HepG2 (cell line): Measurements from ENCODE around the gene AMHR2. TPM values are rescaled to one million over a fixed set of nuclear protein-coding genes. Genes with fewer than 3 reads are reported as not detected.

Experiments
- ATAC-seq: fragments of 200-7000 bp; cut with Tn5 transposase; 3 replicates; pipeline ENCODE4 v1.9.1; 2020; ENCODE audit warnings: mild to moderate bottlenecking, moderate library complexity
- Bru-seq: library from RNA; stranded (reverse); fragments of 400-500 nt; gene quantifications from one replicate; lab custom pipeline; 2021; lab: Mats Ljungman, UMichigan
- BruChase-seq, 2 experiments: library from RNA; stranded (reverse); fragments of 400-500 nt; gene quantifications; one replicate each; lab custom pipeline; 2021; lab: Mats Ljungman, UMichigan
- BruUV-seq: library from RNA; stranded (reverse); fragments of 400-500 nt; replicated peaks from 2 replicates; lab custom pipeline; 2021; lab: Mats Ljungman, UMichigan
- CTCF ChIA-PET: fragments of 300-600 bp; formaldehyde crosslinking; extraction: SDS; loops from one replicate; lab custom pipeline; 2021; ENCODE audit warnings: low total read pairs, inconsistent platforms, low intra/inter-chr PET ratio; lab: Yijun Ruan, JAX
- POLR2A ChIA-PET: fragments of 350-600 bp; sonication (Branson Sonifier 250); formaldehyde crosslinking; loops from one replicate; lab custom pipeline; 2020; ENCODE audit warnings: antibody characterized with exemption, inconsistent platforms; lab: Yijun Ruan, JAX
- DNase-seq: peaks from one replicate; pipeline ENCODE4 v3.0.0-alpha.2; 2015; ENCODE audit warnings: low spot score
- FAIRE-seq: peaks from 3 replicates; lab custom pipeline; 2011; peaks lifted over from hg19 to GRCh38; lab: Jason Lieb, UNC
- H2AFZ ChIP-seq: one replicate; pipeline ENCODE4 v1.6.1; 2011; ENCODE audit warnings: low read length, inconsistent platforms
- H3K27ac ChIP-seq: fragments of 300-600 bp; 3 replicates; pipeline ENCODE4 v1.8.0; 2011; ENCODE audit warnings: mixed run types, mild to moderate bottlenecking, mixed read lengths, low read length, inconsistent platforms; ENCODE audit not compliant: insufficient read depth; ENCODE audit errors: extremely low read length
- H3K27me3 ChIP-seq, 2 experiments: fragments of 200-600 bp in 1 of 2; 2 replicates in 1 of 2; 3 replicates in 1 of 2; pipeline versions ENCODE4 v1.6.0 to v1.8.0; 2011; ENCODE audit warnings: low read length in 2 of 2, mild to moderate bottlenecking in 2 of 2, moderate library complexity in 2 of 2, inconsistent platforms in 1 of 2; ENCODE audit not compliant: insufficient read depth in 2 of 2, control insufficient read depth in 1 of 2
- H3K36me3 ChIP-seq, 2 experiments: fragments of 200-600 bp in 1 of 2; replicated peaks in 1 of 2; 2 replicates in 1 of 2; 3 replicates in 1 of 2; pipeline versions ENCODE4 v1.5.1 to v1.8.0; 2011; ENCODE audit warnings: low read length in 2 of 2, inconsistent platforms in 1 of 2; ENCODE audit not compliant: insufficient read depth in 2 of 2, control insufficient read depth in 1 of 2
- H3K4me1 ChIP-seq: 2 replicates; pipeline ENCODE4 v1.5.1; 2012; ENCODE audit warnings: low read length, inconsistent platforms; ENCODE audit not compliant: insufficient read depth
- H3K4me2 ChIP-seq: 2 replicates; pipeline ENCODE4 v1.6.0; 2011; ENCODE audit warnings: low read depth, low read length, inconsistent platforms
- H3K4me3 ChIP-seq, 3 experiments: fragments of 200-600 bp in 1 of 3; sonication (generic), shearing (Covaris generic) in 1 of 3; replicated peaks in 1 of 3; 2 replicates each; pipeline ENCODE4 v1.5.1; 2011 to 2016; ENCODE audit warnings: low read length in 3 of 3, inconsistent platforms in 2 of 3, low read depth in 2 of 3, mild to moderate bottlenecking in 2 of 3, control low read depth in 1 of 3, mixed read lengths in 1 of 3; ENCODE audit not compliant: insufficient read depth in 1 of 3
- H3K79me2 ChIP-seq: one replicate; pipeline ENCODE4 v1.6.1; 2011; ENCODE audit warnings: low read length, inconsistent platforms; ENCODE audit not compliant: insufficient read depth
- H3K9ac ChIP-seq: 2 replicates; pipeline ENCODE4 v1.6.0; 2011; ENCODE audit warnings: mild to moderate bottlenecking, low read depth, low read length, inconsistent platforms; ENCODE audit not compliant: insufficient read depth
- H3K9me3 ChIP-seq: 2 replicates; pipeline ENCODE4 v1.5.1; 2012; ENCODE audit warnings: mild to moderate bottlenecking, low read length
- H4K20me1 ChIP-seq: 2 replicates; pipeline ENCODE4 v1.6.0; 2011; ENCODE audit warnings: inconsistent platforms, mild to moderate bottlenecking, low read length, moderate library complexity; ENCODE audit not compliant: insufficient read depth
- ARHGAP35 ChIP-seq: sonication (generic); formaldehyde crosslinking; IDR thresholded peaks from 2 replicates; pipeline ENCODE4 v1.9.0; 2022; ENCODE audit warnings: mild to moderate bottlenecking, inconsistent platforms, moderate library complexity, missing genetic modification reagents, borderline replicate concordance
- ZNF530 ChIP-seq: sonication (generic); formaldehyde crosslinking; IDR thresholded peaks from 2 replicates; pipeline ENCODE4 v1.5.0; 2020; ENCODE audit warnings: low read depth, mild to moderate bottlenecking, missing genetic modification reagents
- WGBS: methylation state at CpG from one replicate; pipeline ENCODE4 v1.1.6; 2017; ENCODE audit warnings: low lambda C conversion rate; 5-methylcytosine and 5-hydroxymethylcytosine counted together
- in situ Hi-C: cut with HindIII; loops from 2 replicates; pipeline ENCODE4 v1.10.0; 2017; ENCODE audit warnings: low pct_unique_long_range_greater_than_20kb; ENCODE audit not compliant: extremely low pct_ligation_motif_present
- intact Hi-C: fragments of 100-400 bp; cut with micrococcal nuclease; formaldehyde crosslinking; loops from one replicate; pipeline ENCODE4 v1.10.0; 2022; ENCODE audit not compliant: unreplicated experiment
- long read RNA-seq, 2 experiments: library from RNA in 1 of 2; library from polyadenylated mRNA in 1 of 2; stranded (forward) in 1 of 2; unstranded in 1 of 2; transcript quantifications; one replicate each; pipeline ENCODE4 v2.0.0, GENCODE V29; 2019 to 2022
- polyA minus RNA-seq, 3 experiments: library from RNA; depleted of rRNA, polyadenylated mRNA; stranded (reverse); fragments of >200 nt; gene quantifications; 2 replicates each; pipeline ENCODE4 v1.2.3, GENCODE V29; 2011; ENCODE audit warnings: low replicate concordance in 1 of 3
- polyA plus RNA-seq, 8 experiments: library from polyadenylated mRNA; depleted of rRNA in 3 of 8; stranded (reverse) in 7 of 8; unstranded in 1 of 8; fragments of >200 nt; fragmentation: Illumina TruSeq in 4 of 8; extraction: Trizol in 4 of 8; gene quantifications; 2 replicates each; pipeline versions ENCODE4 v1.2.1 to v1.2.3, GENCODE V29; 2011 to 2016; ENCODE audit warnings: low read depth in 4 of 8, missing spikeins in 1 of 8, mixed read lengths in 1 of 8; ENCODE audit not compliant: insufficient read depth in 1 of 8
- total RNA-seq, 5 experiments: library from RNA; depleted of rRNA; stranded (reverse); fragments of >200 nt; fragmentation: Illumina TruSeq; extraction: Trizol; gene quantifications; 2 replicates each; pipeline ENCODE4 v1.2.3, GENCODE V29; 2016; ENCODE audit warnings: low read depth in 1 of 5

AMHR2 gene
- total RNA-seq (2016; rRNA removed; fragmentation: Illumina TruSeq; extraction: Trizol), result 0.58 and 0.90 TPM in 2 replicates
- 0.44 and 0.81 TPM in 2 replicates for total RNA-seq (2016; cell fraction: cytosol; rRNA removed; fragmentation: Illumina TruSeq; extraction: Trizol; ENCODE audit: low read depth)
- 0.45 and 1.1 TPM in 2 replicates for total RNA-seq (2016; cell fraction: insoluble cytoplasmic fraction; rRNA removed; fragmentation: Illumina TruSeq; extraction: Trizol)
- total RNA-seq (2016; cell fraction: membrane; rRNA removed; fragmentation: Illumina TruSeq; extraction: Trizol), result 0.59 and 0.83 TPM in 2 replicates
- 0.37 TPM in 1 of 2 replicates, not detected in the other for total RNA-seq (2016; cell fraction: nucleus; rRNA removed; fragmentation: Illumina TruSeq; extraction: Trizol)
- 0.24 and 0.50 TPM in 2 replicates for polyA plus RNA-seq (2011; rRNA removed)
- polyA plus RNA-seq (2011; cell fraction: cytosol; rRNA removed), result 0.37 and 0.81 TPM in 2 replicates
- polyA plus RNA-seq (2011; cell fraction: nucleus; rRNA removed), result 0.80 and 0.90 TPM in 2 replicates
- polyA plus RNA-seq (2012), result 0.15 and 0.21 TPM in 2 replicates
- polyA plus RNA-seq (2016; cell fraction: cytosol; fragmentation: Illumina TruSeq; extraction: Trizol; ENCODE audit: low read depth), result 0.43 and 0.48 TPM in 2 replicates
- polyA plus RNA-seq (2016; cell fraction: insoluble cytoplasmic fraction; fragmentation: Illumina TruSeq; extraction: Trizol; ENCODE audit: low read depth), result 0.48 and 1.4 TPM in 2 replicates
- polyA plus RNA-seq (2016; cell fraction: membrane; fragmentation: Illumina TruSeq; extraction: Trizol; ENCODE audit: low read depth), result 0.47 and 0.73 TPM in 2 replicates
- polyA plus RNA-seq (2016; cell fraction: nucleus; fragmentation: Illumina TruSeq; extraction: Trizol; ENCODE audit: insufficient read depth, low read depth), result 0.80 and 0.85 TPM in 2 replicates
- polyA minus RNA-seq (2011; rRNA and poly(A)+ RNA removed; ENCODE audit: low replicate concordance), result 0.49 and 0.66 TPM in 2 replicates
- polyA minus RNA-seq (2011; cell fraction: cytosol; rRNA and poly(A)+ RNA removed), result not detected in 2 replicates
- polyA minus RNA-seq (2011; cell fraction: nucleus; rRNA and poly(A)+ RNA removed), result 0.25 and 0.64 TPM in 2 replicates
- percentile 29 among the genes with signal in this experiment for Bru-seq, nascent RNA
- BruChase-seq, experiment 1, labeled RNA remaining after a 6-hour chase, result percentile 18 among the genes with signal in this experiment
- BruChase-seq, experiment 2, labeled RNA remaining after a 2-hour chase, result percentile 24 among the genes with signal in this experiment
- long read RNA-seq, experiment 1, result 0 reads
- long read RNA-seq, experiment 2, partial matches to known transcripts, result 0 of 2 reads
- long read RNA-seq, experiment 2, other reads (novel, unspliced or antisense), result 2 of 2 reads

DNA sequence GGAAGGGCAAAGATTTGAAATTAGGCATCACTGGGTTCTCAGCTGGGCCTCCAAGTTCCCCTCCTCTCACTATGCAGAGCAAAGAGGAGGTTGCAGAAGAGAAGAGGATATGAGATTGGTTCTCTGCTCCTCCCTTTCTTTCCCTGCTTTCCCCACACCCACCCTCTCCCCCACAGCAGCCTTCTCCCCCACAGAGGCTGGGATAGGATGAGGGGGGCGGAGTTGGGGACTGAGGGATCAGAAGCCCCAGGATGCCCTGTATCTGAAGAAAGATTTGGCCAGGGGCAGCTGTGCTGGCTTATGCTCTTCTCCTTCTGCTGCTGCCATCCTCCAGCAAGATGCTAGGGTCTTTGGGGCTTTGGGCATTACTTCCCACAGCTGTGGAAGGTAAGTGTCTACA is at the start of gene AMHR2:
TSS of gene AMHR2 (plus strand) at position 259 of the 400 bp plus-strand sequence. CDS start at position 339, 80 bp downstream.
- TF ChIP-seq ARHGAP35 (CRISPR knock-in tag), result no peak
- no peak for TF ChIP-seq ZNF530 (CRISPR knock-in tag)
- Histone ChIP-seq H3K36me3 (no peaks in the 10 kb centered on the region), H3K79me2 (no peaks in the 10 kb centered on the region), H3K4me3 (peak within 1 kb of the TSS in 1 of 3 experiments; percentile 56; a peak in 1 of 6 replicates), H4K20me1 (no peaks in the 10 kb centered on the region), H3K4me1 (peaks cover 72% of the 10 kb centered on the region), H2AFZ (peak within 1 kb of the TSS; percentile 19), H3K27me3 (0 out of 5 replicates have a peak, but pooled peaks cover 0 to 4% of the 10 kb centered on the region in 2 experiments), H3K4me2 (peak within 1 kb of the TSS; percentile 67; the same call in 1 of the 2 replicates), H3K9ac (no peak within 1 kb of the TSS), H3K27ac (no peak within 1 kb of the TSS), H3K9me3 (no peaks in the 10 kb centered on the region)
- in situ Hi-C loops, result loop anchor here (5.0 kb wide), 1 partner anchor 76 kb away; no protein-coding TSS in a partner anchor
- FAIRE-seq, result no peak
- ChIA-PET POLR2A (no interaction called here), CTCF (no interaction called here)
- ATAC-seq, result no peak
- intact Hi-C loops, result loop anchor here (5.0 kb wide), 1 partner anchor 41 kb away; the partner anchor contains the start of gene SP1
- 40% methylated on average over 1 of the region's 1 CpG for WGBS
- BruUV-seq, result no TSS peak
- no peak for DNase-seq
